Measurements from ENCODE around the gene ZCCHC2.

- TF ChIP-seq POLR2A (IDR thresholded peaks at IDR 0.05), result no peak
- TF ChIP-seq CTCF (IDR thresholded peaks at IDR 0.05), result peak in 2 of 5 experiments; percentile 8 to 29
- TF ChIP-seq POLR2AphosphoS5 (IDR thresholded peaks at IDR 0.05), result peak in 2 of 3 donors; percentile 7 to 18
- TF ChIP-seq EP300 (IDR thresholded peaks at IDR 0.05; ENCODE audit: low read depth), result no peak
Observed at GRCh38 chr18:62486290-62486964, 36.4 kb upstream of the ZCCHC2 start.

Data from transverse colon (tissue), 4 donors.